ENCODE results near the gene STAB1. TPM values are rescaled to one million over a fixed set of nuclear protein-coding genes. Genes with fewer than 3 reads are reported as not detected.

The STAB1 gene
- polyA plus RNA-seq, 3 donors = 3.8 to 535 (median 15.8) TPM

- Histone ChIP-seq H3K79me2 (ENCODE audit: insufficient read depth, low read length) (peaks cover 17% of the 10 kb centered on the region), H2AFZ (ENCODE audit: insufficient read depth, low read depth, low read length, poor library complexity, severe bottlenecking) (peak overlapping the region; percentile 63), H3K4me3 (replicated peaks in 1 of 3; ENCODE audit: low read depth in 2 of 3, low read length in 3 of 3) (peak overlapping the region in 1 of 3 experiments; percentile 53), H3K27me3 (ENCODE audit: control insufficient read depth in 2 of 2, insufficient read depth in 2 of 2, low read length in 2 of 2) (no peaks in the 10 kb centered on the region), H3K9ac (ENCODE audit: insufficient read depth, low read length, poor library complexity, severe bottlenecking) (peak overlapping the region; percentile 55), H3K4me2 (replicated peaks; ENCODE audit: extremely low read depth, low read length, poor library complexity, severe bottlenecking) (peak overlapping the region; percentile 58), H4K20me1 (ENCODE audit: insufficient read depth, low read length) (no peaks in the 10 kb centered on the region), H3K27ac (ENCODE audit: low read depth in 1 of 2, low read length in 2 of 2) (peak overlapping the region; percentile 61 to 82), H3K9me3 (replicated peaks in 1 of 2; ENCODE audit: control insufficient read depth in 1 of 2, insufficient read depth in 1 of 2, low read length in 2 of 2) (no peaks in the 10 kb centered on the region), H3K36me3 (replicated peaks in 1 of 2; ENCODE audit: control insufficient read depth in 1 of 2, insufficient read depth in 2 of 2, low read length in 2 of 2) (peaks cover 45 to 64% of the 10 kb centered on the region in 2 donors), H3K4me1 (ENCODE audit: control insufficient read depth in 1 of 2, insufficient read depth in 2 of 2, low read length in 2 of 2) (peaks cover 65 to 68% of the 10 kb centered on the region in 2 donors)
- peaks cover 0 to 3% (median 0%) of the 10 kb centered on the region in 7 donors for H3K9me3 Mint-ChIP-seq
- DNase-seq = peak; percentile 63 to 78 (median 77)
- whole genome bisulfite sequencing (ENCODE audit: insufficient coverage) = 29% methylated on average over 21 of the region's 23 CpGs
- peaks cover 60% of the 10 kb centered on the region for H3K4me1 Mint-ChIP-seq
- intact Hi-C loops (cut with micrococcal nuclease) = no loop called here
- peaks cover 0 to 3% (median 0%) of the 10 kb centered on the region in 3 donors for H3K27me3 Mint-ChIP-seq (ENCODE audit: low read depth in 3 of 3)
- H3K4me3 Mint-ChIP-seq = peak overlapping the region; percentile 47 to 59
- peaks cover 56 to 69% of the 10 kb centered on the region in 2 donors for H3K36me3 Mint-ChIP-seq
- no peak for TF ChIP-seq CTCF (IDR thresholded peaks at IDR 0.05)
- peak overlapping the region; percentile 65 to 88 (median 83) for H3K27ac Mint-ChIP-seq
These were observed 4.1 kb upstream of the STAB1 start for GRCh38 chr3:52490939-52491526.

GRCh38 chr3:52492059-52492458 is 3.1 kb upstream of the STAB1 start:
- no peaks in the 10 kb centered on the region for H4K20me1 ChIP-seq (ENCODE audit: insufficient read depth, low read length)
- Mint-ChIP-seq H3K4me3 (no peak overlapping the region), H3K4me1 (peaks cover 69% of the 10 kb centered on the region), H3K27ac (peak overlapping the region in 1 of 7 donors; percentile 59), H3K36me3 (peaks cover 50 to 63% of the 10 kb centered on the region in 2 donors), H3K27me3 (ENCODE audit: low read depth in 3 of 3) (peaks cover 0 to 3% (median 0%) of the 10 kb centered on the region in 3 donors), H3K9me3 (peaks cover 0 to 3% (median 0%) of the 10 kb centered on the region in 7 donors)
- H3K4me2 ChIP-seq (replicated peaks; ENCODE audit: extremely low read depth, low read length, poor library complexity, severe bottlenecking) = no peak overlapping the region
- H3K9ac ChIP-seq (ENCODE audit: insufficient read depth, low read length, poor library complexity, severe bottlenecking) = no peak overlapping the region
- H2AFZ ChIP-seq (ENCODE audit: insufficient read depth, low read depth, low read length, poor library complexity, severe bottlenecking) = no peak overlapping the region
- DNase-seq = no peak
- intact Hi-C loops (cut with micrococcal nuclease) = no loop called here
- H3K79me2 ChIP-seq (ENCODE audit: insufficient read depth, low read length) = peaks cover 27% of the 10 kb centered on the region
- H3K4me3 ChIP-seq (replicated peaks in 1 of 3; ENCODE audit: low read depth in 2 of 3, low read length in 3 of 3) = no peak overlapping the region
- H3K36me3 ChIP-seq (replicated peaks in 1 of 2; ENCODE audit: control insufficient read depth in 1 of 2, insufficient read depth in 2 of 2, low read length in 2 of 2) = peaks cover 38 to 54% of the 10 kb centered on the region in 2 donors
- H3K27me3 ChIP-seq (ENCODE audit: control insufficient read depth in 2 of 2, insufficient read depth in 2 of 2, low read length in 2 of 2) = no peaks in the 10 kb centered on the region
- no peaks in the 10 kb centered on the region for H3K9me3 ChIP-seq (replicated peaks in 1 of 2; ENCODE audit: control insufficient read depth in 1 of 2, insufficient read depth in 1 of 2, low read length in 2 of 2)
- peaks cover 75 to 78% of the 10 kb centered on the region in 2 donors for H3K4me1 ChIP-seq (ENCODE audit: control insufficient read depth in 1 of 2, insufficient read depth in 2 of 2, low read length in 2 of 2)
- WGBS (ENCODE audit: insufficient coverage) = over 99% methylated on average over 21 of the region's 21 CpGs
- no peak overlapping the region for H3K27ac ChIP-seq (ENCODE audit: low read depth in 1 of 2, low read length in 2 of 2)
- TF ChIP-seq CTCF (IDR thresholded peaks at IDR 0.05) = no peak

All from CD14-positive monocyte (primary cell).